ENCODE data around the gene FLVCR1.
"Not testable (repeated sequence)": the region's sequence is repeated elsewhere in the genome, so short reads cannot be mapped to it uniquely, and the experiment has no call there.

Gene FLVCR1

DNA sequence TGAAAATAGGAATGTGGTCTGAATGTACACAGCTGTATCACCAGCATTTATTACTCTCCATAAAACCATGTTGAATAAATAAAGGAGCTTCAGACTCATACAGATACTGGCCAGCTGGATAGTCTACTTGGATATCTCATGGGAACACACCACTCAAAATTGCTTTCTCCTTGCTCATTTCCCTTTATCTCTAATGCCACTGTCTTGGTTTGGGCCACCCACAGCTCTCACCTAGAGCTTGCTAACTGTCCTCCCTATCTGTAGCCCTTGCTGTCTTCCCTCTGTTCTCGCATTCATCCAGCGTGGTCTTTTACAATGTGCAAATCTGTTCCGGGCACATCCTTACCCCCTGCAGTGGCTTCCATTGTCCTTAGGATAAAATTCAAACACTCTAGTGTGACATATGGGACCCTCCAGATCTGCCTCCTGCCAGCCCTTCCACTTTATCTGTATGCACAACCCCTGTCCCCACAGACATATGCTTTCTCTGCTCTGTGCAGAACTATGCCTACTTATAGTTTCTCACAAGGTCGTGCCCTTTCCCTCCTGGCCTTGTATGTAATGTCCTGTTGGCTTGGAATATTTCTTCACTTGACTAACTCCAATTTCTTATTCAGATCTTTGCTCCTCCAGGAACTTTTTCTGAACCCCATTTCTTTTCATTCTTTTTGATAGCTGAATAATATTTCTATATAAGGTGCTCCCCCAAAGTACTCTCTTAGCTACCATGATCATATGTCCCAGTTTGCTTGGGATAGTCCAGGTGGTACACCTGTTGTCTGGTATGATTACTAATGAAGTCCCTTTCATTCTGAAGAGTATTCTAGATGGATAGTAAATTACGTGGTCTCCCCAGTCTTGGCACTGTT lies 2.9 kb downstream of the FLVCR1 start:
- peak; percentile 93 for DNase-seq

DNA sequence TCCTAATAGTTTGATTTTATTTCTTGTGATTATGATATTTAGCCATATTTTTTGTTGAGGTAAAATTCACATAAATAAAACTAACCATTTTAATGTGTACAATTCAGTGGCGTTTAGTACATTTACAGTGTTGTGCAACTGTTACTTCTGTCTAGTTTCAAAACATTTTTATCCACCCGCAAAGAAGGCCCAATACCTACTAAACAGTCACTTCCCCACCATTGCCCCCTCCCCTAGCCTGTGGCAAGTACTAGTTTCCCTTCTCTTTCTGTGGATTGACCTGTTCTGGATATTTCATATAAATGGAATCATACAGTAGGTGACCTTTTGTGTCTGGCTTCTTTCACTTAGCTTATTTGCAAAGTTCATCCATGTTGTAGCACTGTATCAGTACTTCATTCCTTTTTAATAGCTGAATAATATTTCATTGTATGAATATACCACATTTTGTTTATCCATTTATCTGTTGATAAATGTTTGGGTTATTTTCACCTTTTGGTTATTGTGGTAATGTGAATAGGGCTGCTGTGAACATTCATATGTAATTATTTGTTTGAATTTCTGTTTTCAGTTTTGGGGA lies 4.1 kb downstream of the FLVCR1 start:
- DNase-seq: no peak

DNA sequence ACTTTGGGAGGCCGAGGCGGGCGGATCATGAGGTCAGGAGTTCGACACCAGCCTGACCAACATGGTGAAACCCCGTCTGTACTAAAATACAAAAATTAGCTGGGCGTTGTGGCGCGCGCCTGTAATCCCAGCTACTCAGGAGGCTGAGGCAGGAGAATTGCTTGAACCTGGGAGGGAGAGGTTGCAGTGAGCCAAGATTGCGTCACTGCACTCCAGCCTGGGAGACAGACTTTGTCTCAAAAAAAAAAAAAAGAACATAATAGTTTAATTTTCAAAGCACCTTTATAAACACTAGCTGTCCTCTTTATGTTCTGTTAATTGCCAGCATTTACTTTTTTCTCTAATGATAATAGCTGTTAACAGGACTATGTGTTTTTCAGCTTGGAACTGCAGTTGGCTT lies 5.3 kb downstream of the FLVCR1 start:
- DNase-seq: not testable (repeated sequence)

DNA sequence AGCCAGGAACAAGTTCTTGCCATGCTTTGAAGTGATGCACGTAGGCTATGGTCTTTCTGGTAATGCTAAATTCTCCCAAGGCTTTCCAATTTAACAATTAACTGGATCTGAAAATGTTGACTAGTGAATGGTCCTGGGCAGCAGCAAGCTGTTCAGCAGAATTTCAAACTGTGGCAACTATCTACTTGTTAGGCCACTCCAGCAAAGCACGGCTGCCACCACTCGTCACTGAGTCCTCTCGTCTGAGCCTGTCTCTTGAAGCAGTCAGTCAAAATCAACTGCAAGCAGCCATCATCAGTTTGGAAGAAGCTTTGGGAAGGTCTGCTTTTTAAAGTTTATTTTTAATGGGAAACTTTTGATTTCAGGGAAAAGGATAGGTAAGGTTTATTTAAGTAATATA lies 6.1 kb downstream of the FLVCR1 start:
- no peak for DNase-seq

DNA sequence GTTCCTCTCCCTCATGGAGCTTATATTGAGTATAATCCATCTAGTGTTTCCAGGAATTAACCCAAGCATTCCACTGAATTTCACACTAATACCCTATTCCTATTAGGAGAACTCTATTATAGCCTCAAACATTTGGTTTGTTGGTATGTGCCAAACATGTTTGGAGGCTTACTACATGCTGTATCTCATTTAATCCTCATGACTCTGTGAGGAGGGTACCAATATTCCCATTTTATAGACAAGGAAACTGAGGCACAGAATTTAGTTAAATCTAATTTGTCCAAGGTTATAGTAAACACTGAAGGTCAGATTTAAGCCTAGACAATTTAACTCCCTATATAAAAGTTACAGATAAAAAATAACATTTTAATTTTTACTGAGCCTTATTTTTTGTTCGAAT lies 9.1 kb downstream of the FLVCR1 start:
- DNase-seq: no peak

DNA sequence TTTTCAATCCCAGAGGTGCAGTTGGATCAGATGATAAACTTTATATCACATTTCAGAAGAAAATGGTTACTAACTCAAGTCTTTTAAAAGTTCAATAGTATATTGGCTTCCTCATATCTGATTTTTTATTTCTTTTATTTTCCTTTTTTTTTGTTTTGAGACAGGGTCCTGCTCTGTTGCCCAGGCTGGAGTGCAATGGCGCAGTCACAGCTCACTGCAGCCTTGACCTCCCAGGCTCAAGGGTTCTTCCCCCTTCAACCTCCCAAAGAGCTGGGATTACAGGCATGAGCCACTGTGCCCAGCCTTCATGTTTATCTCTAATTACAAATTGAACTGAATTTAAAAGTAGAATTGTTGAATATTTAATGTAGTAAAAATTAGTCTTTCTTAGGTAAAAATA lies 13.9 kb downstream of the FLVCR1 start:
- DNase-seq: no peak

DNA sequence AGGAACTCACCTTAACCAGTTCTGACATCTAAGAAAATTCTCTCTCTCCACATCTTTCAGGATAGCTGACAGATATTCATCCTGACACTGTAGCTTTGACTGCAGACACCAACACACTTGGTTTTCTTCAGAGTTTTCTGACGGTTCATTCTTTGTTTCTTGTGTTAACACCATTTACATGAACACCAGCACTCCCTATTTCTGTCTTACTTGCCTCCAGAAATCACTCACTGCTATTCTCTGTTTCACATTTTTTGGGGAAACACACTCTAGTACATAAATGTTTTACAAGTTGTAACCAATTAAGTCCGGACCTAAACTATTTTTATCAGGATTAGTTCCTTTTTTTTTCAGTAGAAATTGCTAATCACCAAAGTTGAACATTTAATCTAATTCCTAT lies 15.4 kb downstream of the FLVCR1 start:
- DNase-seq: no peak

DNA sequence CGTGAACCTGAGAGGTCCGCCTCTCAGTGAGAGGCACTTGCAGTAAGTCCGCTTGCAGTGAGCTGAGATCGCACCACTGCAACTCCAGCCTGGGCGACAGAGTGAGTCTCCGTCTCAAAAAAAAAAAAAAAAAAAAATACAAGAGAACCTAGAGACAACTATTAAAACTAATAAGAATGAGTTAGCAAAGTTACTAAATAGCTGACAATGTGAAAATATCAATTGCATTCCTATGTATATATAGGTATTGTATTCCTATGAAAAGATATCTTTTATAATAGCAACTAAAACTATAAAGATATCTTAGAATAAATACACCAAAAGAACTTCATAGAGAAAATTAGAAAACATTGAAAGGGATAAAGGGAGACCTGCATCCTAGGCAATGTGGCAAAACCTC lies 20.3 kb downstream of the FLVCR1 start:
- DNase-seq: no peak

DNA sequence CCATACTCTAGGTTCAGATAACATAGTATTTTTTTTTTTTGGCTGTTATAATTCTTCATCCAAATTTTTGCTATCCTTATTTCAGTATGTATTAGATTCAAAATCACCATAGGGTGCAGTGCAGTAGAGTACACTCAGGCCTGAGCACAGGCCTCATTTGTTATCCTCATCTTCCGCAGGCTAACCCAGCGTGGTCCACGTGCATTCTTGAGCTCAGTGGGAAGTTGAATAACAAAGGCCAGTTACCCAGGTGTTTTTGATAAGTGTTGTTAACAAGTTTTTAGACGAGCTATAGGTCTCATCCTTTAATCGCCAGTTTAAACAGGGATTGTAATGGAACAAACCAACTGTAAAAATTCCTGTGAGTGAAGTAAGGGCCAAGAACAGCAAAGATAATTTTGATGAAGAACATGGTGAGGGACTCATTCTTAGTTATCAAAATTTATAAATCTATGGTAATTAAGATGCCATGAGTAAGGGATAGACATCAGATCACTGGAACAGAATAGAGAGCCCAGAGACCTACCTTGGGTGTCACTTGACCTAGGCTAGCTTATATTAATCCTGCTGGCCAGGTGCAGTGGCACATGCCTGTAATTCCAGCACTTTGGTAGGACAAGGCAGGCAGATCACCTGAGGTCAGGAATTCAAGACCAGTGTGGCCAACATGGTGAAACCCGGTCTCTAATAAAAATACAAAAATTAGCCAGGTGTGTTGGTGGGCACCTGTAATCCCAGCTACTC lies 22.0 kb downstream of the FLVCR1 start:
- no peak for DNase-seq

DNA sequence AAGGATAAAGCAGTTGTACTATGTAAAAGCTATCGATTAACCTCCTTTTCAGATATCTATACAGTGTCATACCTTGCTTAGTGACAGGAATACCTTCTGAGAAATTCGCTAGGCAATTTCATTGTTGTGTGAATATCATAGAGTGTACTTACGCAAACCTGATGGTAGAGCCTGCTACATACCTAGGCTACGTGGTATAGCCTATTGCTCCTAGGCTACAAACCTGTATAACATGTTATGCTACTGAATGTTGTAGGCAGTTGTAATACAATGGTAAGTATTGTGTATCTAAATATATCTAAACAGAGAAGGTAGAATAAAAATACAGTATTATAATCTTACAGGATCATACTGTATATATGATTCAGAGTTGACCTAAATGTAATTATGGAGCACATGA lies 26.5 kb downstream of the FLVCR1 start:
- DNase-seq: no peak

DNA sequence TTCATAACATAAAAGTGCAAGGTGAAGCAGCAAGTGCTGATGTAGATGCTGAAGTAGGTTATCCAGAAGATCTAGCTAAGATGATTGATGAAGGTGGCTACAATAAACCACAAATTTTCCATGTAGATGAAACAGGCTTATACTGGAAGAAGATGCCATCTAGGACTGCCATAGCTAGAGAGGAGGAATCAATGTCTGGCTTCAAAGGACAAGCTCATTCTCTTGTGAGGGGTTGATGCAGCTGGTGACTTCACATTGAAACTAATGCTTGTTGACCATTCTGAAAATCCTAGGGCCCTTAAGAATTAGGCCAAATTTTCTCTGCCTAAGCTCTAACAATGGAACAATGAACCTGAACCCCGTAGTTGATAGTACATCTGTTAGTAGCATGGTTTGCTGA lies 34.0 kb downstream of the FLVCR1 start:
- DNase-seq: no peak

DNA sequence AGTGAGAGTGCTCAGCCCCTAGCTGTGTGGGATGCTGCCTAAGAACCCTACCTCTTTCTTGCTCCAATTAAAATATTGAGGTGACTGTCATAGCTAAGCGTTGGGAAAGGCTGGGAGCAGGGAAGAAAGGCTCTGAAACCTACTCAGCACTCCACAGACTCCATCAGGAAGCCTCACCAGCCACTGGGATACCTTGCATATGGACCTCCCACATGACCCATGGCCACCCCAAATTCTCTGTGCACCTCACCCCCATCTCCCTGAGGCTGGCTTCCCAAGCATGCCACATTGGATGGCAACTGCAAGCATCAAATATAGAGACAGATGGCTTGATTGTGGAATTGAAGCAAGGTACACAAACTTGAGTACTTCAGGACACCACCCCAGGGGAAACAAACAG lies 41.8 kb downstream of the FLVCR1 start:
- DNase-seq: no peak

DNA sequence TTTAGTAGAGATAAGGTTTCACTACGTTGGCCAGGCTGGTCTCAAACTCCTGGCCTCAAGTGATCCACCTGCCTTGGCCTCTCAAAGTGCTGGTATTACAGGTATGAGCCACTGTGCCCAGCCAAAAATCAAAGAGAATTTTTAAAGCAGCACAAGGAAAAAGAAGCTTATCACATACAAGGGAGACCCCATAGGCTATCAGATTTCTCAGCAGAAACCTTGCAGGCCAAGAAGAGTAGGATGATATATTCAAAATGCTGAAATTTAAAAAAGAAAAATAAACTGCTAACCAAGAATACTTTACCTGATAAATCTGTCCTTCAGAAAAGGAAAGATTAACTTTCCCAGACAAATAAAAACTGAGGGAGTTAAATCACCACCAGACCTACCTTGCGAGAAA lies 43.2 kb downstream of the FLVCR1 start:
- no peak for DNase-seq

DNA sequence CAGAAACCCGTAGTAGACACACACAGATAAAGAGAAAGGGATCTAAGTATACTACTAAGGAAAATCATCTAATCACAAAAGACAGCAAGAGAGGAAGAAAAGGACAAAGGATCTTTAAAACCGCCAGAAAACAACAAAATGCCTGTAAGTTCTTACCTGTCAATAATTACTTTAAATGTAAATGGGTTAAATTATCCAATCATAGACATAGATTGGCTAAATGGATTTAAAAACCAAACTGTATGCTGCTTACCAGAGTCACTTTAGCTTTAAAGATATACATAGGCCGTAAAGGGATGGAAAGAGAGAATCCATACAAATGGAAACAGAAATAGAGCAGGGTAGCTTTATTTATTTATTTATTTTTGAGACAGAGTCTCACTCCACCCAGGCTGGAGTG lies 44.0 kb downstream of the FLVCR1 start:
- DNase-seq: no peak

DNA sequence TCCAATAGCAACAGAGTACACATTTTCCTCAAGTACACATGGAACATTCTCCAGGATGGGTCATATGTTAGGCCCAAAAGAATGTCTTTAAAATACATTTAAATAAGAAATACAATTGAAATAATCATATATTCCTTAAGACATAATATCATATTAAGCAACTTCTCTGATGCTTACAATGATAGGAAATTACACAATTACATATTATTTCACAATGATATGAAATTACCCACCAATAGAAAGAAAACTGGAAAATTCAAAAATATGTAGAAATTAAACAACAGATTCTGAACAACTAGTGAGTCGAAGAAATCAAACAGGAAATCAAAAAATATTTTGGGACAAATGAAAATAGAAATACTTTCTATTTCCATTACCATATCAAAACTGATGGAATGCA lies 45.6 kb downstream of the FLVCR1 start:
- DNase-seq: no peak

DNA sequence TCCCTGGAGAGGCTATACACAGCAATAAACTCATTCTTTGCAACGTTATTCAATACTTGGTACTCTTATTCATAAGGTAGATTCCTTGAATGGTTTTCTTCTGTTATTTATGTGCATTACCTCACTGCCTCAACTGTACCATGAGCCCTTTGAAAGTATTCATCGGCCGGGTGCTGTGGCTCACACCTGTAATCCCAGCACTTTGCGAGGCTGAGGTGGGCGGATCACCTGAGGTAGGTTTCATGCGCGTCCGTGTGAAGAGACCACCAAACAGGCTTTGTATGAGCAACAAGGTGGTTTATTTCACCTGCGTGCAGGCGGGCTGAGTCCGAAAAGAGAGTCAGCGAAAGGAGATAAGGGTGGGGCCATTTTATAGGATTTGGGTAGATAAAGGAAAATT lies 50.0 kb downstream of the FLVCR1 start:
- not testable (repeated sequence) for DNase-seq

DNA sequence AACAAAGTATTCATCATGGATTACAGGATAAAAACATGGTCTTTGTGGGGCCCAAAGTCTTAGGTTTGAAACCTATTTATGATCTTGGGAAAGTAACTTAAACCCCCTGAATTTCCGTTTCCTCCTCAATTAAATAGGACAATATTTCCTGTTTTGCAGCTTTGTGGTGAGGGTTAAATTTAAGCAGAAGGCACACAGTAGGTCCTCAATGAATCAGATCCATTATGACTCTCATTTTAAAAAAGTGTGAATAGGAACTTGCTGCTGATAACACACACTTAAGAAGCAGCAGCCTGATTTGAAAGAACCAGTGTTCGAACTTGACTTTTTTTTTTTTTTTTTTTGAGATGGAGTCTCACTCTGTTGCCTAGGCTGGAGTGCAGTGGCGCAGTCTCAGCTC lies 50.9 kb downstream of the FLVCR1 start:
- no peak for DNase-seq

DNA sequence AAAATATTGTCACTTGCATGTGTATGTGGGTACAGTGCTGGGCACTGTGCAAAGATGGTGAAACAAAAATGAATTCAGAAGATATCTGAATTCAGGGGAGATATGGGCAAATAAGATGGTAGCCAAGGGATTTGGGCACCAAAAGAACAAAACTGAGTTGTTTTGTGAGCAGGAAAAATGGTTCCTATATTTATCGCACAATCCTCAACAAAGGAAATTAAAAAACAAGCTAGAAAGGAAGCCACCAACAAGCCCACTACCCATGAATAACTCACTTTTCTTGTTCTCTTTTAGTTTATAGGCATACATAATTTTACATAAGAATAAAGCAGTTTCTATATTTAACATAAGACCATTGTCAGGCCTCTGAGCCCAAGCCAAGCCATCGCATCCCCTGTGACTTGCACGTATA lies 51.6 kb downstream of the FLVCR1 start:
- DNase-seq: no peak

DNA sequence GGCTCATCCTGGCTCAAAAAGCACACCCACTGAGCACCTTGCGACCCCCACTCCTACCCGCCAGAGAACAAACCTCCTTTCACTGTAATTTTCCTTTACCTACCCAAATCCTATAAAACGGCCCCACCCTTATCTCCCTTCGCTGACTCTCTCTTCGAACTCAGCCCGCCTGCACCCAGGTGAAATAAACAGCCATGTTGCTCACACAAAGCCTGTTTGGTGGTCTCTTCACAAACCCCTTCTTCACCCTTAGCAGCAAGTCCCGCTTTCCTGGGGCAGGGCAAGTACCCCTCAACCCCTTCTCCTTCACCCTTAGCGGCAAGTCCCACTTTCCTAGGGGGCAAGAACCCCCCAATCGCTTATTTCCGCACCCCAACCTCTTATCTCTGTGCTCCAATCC lies 52.1 kb downstream of the FLVCR1 start:
- not testable (repeated sequence) for DNase-seq

DNA sequence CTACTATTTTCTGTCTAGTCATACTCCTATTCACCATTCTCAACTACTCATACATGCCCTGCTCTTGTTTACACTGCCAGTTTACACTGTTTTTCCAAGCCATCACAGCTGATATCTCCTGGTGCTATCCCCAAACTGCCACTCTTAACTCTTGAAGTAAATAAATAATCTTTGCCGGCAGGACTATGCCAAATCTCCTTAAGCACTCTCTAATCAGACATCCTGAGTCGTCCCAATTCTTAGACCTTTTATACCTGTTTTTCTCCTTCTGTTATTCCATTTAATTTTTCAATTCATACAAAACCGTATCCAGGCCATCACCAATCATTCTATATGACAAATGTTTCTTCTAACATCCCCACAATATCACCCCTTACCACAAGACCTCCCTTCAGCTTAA lies 55.6 kb downstream of the FLVCR1 start:
- DNase-seq: not testable (repeated sequence)

DNA sequence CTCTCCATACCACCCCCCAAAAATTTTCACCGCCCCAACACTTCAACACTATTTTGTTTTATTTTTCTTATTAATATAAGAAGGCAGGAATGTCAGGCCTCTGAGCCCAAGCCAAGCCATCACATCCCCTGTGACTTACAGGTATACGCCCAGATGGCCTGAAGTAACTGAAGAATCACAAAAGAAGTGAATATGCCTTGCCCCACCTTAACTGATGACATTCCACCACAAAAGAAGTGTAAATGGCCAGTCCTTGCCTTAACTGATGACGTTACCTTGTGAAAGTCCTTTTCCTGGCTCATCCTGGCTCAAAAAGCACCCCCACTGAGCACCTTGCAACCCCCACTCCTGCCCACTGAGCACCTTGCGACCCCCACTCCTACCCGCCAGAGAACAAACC lies 56.0 kb downstream of the FLVCR1 start:
- DNase-seq: not testable (repeated sequence)

DNA sequence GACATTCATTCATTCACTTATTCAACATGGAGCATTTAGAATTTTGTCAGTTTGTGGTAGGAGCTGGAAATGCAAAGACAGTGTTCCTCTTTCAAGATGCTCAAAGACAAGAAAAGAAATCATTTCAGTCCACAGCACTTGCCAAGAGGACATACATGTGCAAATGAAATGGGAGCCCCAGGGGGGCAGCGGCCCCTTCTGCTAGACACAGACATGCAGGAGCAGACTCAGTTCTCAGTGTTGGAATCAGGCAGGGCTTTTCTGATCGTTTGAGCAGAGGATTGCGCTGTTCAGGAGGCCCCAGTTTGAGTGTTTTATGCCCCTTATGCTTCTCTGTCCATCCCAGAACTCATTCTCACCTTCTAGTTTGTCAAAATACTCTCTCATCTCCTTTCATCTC lies 56.7 kb downstream of the FLVCR1 start:
- DNase-seq: no peak

DNA sequence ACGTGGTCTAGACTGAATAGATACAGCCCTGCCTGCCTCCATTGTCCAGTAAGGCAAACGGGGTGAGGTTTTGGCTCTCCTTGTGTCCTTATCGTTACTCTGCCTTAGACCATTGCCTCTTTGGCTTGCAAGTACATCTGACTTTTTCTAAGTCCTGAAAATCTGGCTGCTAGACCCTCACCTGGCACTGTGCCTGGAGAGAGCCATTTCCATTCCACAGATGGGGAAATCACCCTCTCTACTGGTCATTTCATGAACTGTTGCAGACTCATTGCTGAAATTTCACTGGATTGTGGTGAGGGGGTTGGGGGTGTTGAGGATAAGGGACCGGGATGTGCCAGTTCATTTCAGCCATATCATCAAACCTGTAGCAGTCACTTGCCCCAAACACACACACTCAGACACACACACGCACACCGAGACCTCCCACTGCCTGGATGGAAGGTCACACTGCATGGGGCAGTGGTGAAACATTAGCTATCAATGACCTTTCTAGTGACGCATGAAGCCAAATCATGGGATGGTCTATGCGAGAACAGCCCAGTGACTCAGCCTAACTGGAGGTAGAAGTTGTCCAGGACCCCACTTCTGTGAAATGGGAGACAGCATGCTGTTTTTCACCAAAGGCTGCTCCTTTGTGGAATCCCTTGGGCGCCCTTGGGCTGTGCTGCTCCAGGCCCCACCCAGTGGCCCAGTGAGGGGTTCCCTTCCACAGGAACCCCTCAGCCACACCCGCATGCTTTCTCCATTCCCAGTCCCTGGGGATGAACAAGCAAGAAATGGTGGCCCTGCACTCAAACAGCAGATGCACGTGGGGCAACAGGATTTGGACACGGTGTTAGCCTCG lies 57.4 kb downstream of the FLVCR1 start:
- DNase-seq: no peak

Measured in hematopoietic multipotent progenitor cell treated with erythropoietin and hydrocortisone succinate and interleukin-3 and kit ligand, for 8 days (in vitro differentiated cells).